Epidermal melanocyte (primary cell): Measurements from ENCODE around the gene RNF150.
"Not testable (repeated sequence)": the region's sequence is repeated elsewhere in the genome, so short reads cannot be mapped to it uniquely, and the experiment has no call there.

Experiments used
- DNase-seq: peaks from one replicate; pipeline ENCODE4 v3.0.0; 2011; ENCODE audit warnings: low spot score; ENCODE audit not compliant: insufficient read length

RNF150 gene

GRCh38 chr4:141133146-141133998, at the start of gene RNF150:
Gene RNF150, minus strand, starts transcription at chr4:141133469.
- peak; percentile 64 for DNase-seq

- DNase-seq, result no peak
Measured at GRCh38 chr4:141180991-141181761, 47.9 kb upstream of the RNF150 start.

- DNase-seq, result no peak
Measured at GRCh38 chr4:141179474-141180373, 46.5 kb upstream of the RNF150 start.

GRCh38 chr4:141177171-141177570, 43.9 kb upstream of the RNF150 start:
- no peak for DNase-seq

GRCh38 chr4:141174457-141174856, 41.2 kb upstream of the RNF150 start:
- DNase-seq, result no peak

GRCh38 chr4:141170671-141171070, 37.4 kb upstream of the RNF150 start:
- DNase-seq, result no peak

GRCh38 chr4:141169391-141169790, 36.1 kb upstream of the RNF150 start:
- no peak for DNase-seq

GRCh38 chr4:141165001-141165400, 31.7 kb upstream of the RNF150 start:
- DNase-seq, result not testable (repeated sequence)

GRCh38 chr4:141159027-141159426, 25.8 kb upstream of the RNF150 start:
- no peak for DNase-seq

GRCh38 chr4:141158219-141158618, 24.9 kb upstream of the RNF150 start:
- DNase-seq, result no peak

GRCh38 chr4:141155586-141155985, 22.3 kb upstream of the RNF150 start:
- DNase-seq, result no peak

GRCh38 chr4:141154725-141155124, 21.5 kb upstream of the RNF150 start:
- DNase-seq, result no peak

GRCh38 chr4:141153751-141154510, 20.7 kb upstream of the RNF150 start:
- no peak for DNase-seq

GRCh38 chr4:141144207-141144606, 10.9 kb upstream of the RNF150 start:
- DNase-seq, result no peak

GRCh38 chr4:141142423-141142822, 9.2 kb upstream of the RNF150 start:
- no peak for DNase-seq

GRCh38 chr4:141140391-141141200, 7.3 kb upstream of the RNF150 start:
- DNase-seq, result no peak

GRCh38 chr4:141133999-141134995, 1.0 kb upstream of the RNF150 start:
- DNase-seq, result no peak

GRCh38 chr4:141132709-141133145, 542 bp downstream of the RNF150 start:
- no peak for DNase-seq
